ENCODE results near the gene ADK.
"Not testable (repeated sequence)": the region's sequence is repeated elsewhere in the genome, so short reads cannot be mapped to it uniquely, and the experiment has no call there.

Gene ADK

DNA sequence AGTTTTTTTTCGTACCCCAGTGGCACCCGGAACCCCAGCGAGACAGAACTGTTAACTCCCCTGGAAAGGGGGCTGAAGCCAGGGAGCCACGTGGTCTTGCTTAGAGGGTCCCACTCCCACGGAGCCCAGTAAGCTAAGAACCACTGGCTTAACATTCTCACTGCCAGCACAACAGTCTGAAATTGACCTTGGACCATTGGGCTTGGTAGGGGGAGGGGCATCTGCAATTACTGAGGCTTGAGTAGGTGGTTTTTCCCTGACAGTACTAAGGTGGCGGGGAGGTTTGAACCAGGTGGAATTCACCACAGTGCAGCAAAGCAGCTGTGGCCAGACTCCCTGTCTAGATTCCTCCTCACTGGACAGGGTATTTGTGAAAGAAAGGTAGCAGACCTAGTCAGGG, 196.5 kb downstream of the ADK start:
- no peak for DNase-seq

DNA sequence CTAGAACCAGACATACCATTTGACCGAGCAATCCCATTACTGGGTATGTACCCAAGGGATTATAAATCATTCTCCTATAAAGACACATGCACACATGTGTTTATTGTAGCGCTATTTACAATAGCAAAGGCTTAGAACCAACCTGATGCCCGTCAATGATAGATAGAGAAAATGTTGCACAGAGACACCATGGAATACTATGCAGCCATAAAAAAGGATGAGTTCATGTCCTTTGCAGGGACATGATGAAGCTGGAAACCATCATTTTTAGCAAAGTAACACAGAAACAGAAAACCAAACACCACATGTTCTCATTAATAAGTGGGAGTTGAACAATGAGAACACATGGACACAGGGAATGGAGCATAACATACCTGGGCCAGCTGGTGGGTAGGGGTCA, 202.0 kb downstream of the ADK start:
- DNase-seq = not testable (repeated sequence)

DNA sequence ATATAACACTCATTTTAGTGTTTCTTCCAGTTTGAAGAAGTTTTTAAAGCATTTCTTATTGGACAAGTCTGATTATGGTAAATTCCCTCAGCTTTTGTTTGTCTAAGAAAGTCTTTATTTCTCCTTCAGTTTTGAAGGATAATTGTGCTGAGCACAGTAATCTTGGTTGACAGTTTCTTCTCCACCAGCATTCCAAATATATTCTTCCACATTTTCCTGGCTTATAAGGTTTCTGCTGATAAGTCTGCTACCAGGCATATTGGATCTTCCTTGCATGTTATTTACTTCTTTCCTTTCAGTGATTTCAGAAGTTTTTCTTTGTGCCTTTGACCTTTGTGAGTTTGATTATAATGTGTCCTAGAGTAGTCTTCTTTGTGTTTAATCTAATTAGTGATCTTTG, 210.7 kb downstream of the ADK start:
- no peak for DNase-seq

DNA sequence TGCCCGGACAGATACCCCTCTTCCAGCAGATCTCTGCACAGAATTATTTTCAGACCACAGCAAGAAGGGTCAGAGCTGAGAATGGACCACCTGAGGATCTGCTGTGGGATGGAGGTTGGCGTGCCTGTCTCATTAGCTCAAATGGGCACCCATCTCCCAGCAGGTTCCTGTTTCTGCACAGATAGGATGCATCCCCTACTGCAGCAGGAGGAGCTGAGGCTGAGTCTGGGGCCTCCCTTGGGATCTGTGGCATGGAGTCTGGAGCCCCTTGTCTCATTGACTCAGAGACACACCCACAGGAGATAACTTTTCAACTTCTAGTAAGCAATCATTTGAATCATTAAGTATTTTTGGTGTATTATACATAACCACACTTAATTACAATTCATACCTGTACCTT, 212.7 kb downstream of the ADK start:
- no peak for DNase-seq

DNA sequence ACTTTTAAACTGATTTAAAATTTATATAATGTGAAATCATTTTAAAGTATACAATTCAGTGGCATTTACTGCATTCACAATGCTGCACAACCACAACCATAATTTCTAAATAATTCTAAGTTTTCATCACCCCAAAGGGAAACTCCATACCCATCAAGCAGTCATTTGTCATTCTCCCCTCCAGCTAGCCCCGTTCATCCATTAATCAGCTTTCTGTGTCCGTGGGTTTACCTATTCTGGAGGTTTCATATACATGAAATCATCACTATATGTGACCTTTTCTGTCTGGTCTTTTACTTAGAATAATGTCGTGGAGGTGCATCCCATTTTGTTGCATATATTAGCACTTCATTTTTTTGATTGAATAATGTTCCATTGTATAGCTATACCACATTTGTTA, 214.1 kb downstream of the ADK start:
- DNase-seq = no peak

DNA sequence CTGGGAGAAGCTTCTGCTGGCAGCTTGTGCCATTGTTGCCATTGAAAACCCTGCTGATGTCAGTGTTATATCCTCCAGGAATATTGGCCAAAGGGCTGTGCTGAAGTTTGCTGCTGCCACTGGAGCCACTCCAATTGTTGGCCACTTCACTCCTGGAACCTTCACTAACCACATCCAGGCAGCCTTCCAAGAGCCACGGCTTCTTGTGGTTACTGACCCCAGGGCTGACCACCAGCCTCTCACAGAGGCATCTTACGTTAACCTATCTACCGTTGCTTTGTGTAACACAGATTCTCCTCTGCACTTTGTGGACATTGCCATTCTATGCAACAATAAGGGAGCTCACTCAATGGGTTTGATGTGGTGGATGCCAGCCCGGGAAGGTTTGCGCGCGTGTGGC, 220.7 kb downstream of the ADK start:
- DNase-seq = no peak

DNA sequence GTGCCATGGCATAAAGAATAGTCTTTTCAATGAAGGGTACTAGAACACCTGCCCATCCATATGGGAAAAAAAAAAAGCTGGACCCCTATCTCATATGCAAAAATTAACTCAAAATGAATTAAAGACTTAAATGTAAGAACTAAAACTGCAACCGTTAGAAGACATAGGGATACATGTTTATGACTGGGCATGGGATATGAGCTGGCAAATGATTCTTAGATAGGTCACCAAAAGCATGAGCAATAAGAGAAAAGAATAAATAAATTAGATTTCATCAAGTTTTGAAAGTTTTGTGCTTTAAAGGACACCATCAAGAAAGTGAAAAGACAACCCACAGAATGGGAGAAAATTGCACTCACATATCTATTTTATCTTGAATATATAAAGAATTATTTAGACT, 222.0 kb downstream of the ADK start:
- DNase-seq = no peak

DNA sequence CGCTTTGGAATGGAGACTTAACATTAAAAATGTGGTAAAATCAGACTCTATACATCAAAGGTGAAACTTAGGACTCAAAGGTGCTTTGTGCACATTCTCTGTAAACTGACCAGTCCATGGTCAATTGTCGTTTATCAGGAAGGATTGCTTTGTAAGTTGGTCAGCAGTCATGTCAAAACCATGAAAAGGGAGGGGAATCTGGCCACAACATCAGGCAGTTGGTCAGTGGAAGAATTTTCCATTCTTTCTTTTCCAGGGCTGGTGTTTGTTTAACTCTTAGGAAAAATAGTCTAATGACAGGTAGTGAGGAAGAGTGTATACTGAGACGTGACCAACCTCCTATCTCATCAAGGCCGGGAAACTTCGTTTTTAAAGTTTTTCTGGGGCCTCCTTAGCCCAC, 226.5 kb downstream of the ADK start:
- DNase-seq = no peak

DNA sequence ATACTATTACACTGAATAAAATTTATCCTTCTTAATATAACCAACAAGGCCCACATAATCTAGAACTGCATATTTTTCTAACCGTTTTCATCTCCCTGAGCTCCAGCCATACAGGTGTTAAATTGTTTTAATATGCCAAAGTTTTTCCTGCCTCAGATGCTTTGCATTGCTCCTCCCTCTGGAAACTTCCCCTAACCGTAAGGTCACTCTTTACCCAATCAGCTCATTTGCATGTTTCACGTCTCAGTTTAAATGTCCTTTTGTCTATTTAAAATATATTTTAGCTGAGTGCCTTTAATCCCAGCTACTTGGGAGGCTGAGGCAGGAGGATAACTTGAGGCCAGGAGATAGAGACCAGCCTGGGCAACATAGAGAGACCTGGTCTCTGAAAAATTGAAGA, 228.5 kb downstream of the ADK start:
- no peak for DNase-seq

DNA sequence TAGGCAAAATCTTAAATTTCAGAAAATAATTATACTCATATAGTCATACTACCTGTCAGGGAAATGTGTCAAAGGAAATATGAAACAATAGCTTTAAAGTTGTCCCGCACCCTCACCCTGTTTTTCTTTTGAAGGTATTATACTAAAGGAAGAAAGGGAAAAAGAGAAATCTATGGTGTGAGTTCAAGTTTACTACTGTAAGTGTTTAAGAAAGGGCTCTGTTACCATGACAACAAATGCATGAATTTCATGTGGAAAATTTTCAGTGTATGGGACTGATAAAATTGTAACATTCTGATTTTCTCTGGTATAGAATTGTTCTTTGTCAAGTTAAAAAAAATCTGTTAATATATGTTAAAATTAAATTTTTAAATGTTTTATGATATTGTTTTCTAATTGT, 229.8 kb downstream of the ADK start:
- DNase-seq = no peak

DNA sequence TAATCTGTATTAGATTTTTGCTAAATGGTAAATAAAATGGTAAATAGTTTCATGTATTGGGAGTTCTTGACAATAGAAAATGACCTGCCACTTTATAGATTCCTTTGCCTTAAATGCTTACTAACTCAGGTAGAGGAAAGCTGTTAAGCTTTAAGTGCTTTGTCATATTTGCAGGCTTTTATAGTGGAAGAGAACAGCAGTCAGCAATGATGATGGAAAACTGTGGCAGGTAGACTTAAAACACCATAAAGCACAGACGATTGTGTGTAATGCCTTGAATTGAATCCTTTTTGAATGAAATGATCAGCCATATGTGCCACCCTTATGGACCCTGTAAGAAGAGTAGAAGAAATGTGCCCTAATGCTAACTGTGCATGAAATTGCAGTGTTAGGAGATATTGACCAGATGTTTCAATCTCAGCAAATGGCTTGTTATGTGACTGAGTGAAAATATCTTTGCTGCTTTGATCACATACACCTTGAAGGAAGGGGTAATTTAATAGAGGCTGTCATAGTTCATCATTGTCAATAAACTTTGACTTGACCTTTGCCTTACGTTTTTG, 230.4 kb downstream of the ADK start:
- no peak for DNase-seq

DNA sequence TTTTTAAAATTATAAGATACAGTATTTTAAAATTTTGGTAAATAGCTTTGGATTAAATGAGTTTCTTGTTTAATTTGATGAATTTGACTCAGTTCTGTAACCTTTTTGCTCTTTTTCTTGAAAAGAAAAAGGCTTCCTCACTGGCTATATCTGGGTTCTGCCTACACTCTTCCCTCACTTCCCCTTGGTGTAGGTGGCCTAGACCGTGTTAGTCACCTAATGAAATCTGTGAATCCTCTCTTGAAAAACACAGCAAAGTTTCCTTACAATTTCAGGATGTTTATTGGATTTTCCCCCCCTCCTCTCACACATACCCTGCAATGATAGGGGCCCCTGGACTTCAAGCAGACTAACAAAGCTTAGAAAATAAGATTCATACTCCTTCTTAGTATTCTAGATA, 231.6 kb downstream of the ADK start:
- no peak for DNase-seq

DNA sequence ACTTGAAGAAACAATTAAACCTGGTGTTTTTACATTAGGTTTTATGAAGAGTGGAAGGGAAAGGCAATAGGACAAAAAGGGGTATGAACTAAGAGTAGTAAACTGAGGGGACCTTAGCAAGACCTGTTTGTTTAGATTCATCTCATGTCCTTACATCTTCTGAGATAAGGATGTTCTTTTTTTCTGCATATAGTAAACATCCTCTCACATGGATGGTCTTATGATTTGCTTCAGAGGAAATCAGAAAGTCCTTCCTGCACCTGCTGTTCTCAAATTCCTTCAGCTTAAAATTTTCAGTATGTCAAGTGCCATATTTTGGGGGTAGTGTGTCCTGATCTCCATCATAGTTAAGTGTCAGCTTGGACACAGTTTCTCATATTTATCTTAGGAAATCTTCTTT, 232.6 kb downstream of the ADK start:
- DNase-seq = no peak

DNA sequence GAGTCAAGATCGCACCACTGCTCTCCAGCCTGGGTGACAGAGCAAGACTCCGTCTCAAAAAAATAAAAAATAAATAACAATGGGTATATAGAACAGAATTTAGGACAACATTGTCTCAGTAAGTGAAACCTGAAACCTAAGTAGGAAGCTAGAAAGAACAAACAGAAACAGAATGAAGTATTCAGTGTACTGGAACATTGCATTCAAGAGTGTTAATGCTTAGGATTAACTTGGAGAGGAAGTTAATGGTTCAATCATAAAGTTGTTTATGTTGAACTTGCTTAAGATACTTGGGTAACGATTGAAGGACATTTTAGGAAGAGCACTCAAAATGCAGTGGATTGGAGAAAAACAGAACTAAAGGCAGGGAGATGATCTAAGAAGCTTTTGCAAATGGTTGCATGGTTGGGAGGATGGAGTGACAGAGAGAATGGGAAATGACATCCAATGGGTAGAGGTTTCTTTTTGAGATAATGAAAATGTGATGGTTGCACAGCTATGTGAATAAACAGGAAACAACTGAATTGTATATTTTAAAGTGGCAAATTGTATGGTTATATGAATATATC, 233.7 kb downstream of the ADK start:
- DNase-seq = no peak

DNA sequence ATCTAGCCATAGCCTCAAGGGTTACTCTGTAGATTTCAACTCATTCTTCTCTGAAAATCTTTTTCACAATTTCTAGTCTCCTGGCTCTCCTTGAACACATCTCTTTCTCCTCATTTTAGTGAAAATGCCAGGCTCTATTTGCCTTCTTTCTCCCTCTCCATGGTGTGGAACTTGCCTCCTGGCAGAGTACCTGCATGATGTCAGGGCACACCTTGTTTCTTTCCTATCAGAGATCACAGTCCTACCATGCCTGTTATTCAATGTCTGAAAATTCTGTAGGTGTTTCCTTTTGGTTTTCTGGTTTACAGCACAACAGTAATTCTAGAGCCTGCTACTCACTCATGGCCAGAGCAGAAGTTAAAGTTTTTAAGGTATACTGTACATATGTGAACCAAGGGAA, 237.8 kb downstream of the ADK start:
- DNase-seq = no peak

DNA sequence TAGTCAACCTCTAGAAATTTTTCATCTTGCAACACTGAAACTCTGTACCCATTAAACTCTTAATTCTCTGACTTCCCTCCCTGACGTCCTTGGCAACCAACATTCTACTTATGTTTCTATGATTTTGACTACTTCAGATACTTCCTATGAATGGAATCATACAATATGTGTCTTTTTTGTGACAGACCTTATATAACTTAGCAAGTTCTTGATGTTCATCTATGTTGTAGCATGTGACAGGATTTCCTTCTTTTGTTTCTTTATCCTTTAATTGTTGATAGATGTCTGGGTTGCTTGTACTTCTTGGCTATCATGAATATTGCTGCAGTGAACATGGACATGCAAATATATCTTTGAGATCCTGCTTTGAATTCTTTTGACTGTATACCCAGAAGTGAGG, 240.8 kb downstream of the ADK start:
- DNase-seq = no peak

DNA sequence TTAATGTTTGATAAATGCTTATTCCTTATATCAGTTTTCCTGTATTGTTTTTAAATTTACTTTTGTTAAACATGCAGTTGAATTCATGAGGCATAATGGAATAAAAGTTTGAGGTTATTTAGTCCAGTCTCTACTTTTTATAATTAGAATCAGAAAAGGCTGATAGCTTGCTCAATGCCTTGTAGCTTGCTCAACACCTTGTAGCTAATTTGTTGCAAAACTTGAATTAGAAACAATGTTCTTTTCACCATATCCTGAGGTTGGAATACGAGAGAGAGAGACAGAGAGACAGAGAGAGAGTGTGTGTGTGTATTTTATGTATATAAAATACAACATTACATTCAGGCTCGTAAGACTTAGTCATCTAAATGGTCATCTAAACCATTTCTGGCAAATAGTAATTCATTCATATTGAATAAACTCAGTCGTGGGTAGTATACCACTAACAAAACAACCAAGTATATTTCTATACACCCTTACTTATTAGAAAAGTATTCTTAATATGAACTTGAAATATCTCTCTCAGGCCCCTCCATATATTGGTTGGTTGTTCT, 243.5 kb downstream of the ADK start:
- no peak for DNase-seq

DNA sequence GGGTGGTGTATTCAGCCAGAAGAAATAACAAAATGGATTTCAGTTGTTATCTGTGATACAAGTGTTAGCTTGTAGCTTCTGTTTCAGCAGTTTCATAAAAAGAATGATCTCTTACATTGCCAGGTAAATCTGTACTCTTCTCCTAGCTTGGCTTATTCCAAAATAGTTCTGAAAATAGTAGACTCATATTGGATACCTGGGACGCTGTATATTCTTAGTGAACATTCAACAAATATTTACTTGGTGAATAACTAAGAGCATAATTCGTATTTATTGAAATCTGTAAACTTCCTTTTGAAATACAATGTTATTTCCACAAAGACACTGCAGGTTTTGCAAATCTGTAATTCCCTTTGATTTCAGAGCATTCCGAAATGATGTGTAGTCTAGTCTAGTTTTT, 249.2 kb downstream of the ADK start:
- no peak for DNase-seq

DNA sequence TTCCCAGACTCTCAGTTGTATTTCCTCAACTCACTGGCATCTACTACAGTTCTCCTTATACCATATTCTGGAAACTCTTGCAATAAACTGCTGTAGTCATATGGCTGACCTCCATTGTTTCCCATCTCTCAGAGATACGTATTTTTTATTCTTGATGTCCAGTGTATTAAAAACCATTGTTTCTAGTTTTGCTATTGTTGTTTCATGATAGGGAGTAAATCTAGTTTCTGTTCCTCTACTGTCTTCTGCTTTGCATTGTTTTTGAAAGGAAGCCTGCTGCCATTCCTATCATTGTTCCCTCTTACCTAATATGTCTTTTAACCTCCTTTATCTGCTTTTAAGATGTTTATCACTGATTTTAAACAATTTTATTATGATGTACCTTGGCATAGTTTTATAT, 255.0 kb downstream of the ADK start:
- DNase-seq = no peak

DNA sequence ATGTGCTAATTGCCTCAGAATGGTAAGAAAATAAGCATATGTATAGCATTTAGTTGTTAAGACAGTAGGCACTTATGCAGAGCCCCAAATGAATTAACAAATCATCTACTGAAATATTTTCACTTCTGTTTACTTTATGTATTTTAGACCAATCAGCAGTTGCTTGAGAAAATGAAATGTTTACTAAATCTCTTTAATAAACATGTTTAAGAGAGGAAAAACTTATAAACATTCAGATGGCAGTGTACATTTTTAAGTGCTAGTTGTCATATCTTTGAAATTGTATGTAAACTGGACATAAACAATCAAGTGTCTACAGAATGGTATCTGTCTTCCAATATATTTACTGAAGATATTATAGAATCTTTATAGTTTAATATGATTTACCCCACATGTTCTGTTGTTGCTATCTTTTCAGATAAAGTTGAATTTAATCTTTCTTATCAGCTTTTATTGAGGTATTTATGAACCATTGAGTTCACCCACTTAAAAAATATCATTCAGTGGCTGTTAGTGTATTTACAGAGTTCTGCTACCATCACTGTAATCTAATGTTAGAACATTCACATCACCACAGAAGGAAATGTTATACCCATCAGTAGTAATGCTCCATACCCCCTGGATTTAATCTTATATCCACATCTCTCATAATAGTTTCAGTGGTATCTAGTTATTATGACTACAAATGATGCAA, 264.3 kb downstream of the ADK start:
- DNase-seq = no peak

DNA sequence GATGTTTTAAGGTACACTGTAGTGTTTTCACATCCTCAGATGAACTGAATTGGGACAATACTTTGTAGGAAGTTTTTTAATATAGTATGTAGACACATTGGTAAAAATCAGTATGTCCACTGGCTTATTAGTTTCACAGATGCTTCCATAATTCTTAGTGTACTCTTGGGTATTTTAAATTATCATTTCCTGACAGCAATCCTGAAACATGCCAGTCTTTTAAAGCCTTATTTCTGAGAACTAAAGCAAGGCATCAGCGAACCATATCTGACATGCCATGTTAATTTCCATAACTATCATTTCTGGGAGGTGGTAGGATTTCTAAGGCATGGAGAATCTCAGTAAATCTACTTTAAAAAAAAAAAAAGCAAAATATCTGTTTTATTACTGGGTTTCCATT, 266.4 kb downstream of the ADK start:
- no peak for DNase-seq

DNA sequence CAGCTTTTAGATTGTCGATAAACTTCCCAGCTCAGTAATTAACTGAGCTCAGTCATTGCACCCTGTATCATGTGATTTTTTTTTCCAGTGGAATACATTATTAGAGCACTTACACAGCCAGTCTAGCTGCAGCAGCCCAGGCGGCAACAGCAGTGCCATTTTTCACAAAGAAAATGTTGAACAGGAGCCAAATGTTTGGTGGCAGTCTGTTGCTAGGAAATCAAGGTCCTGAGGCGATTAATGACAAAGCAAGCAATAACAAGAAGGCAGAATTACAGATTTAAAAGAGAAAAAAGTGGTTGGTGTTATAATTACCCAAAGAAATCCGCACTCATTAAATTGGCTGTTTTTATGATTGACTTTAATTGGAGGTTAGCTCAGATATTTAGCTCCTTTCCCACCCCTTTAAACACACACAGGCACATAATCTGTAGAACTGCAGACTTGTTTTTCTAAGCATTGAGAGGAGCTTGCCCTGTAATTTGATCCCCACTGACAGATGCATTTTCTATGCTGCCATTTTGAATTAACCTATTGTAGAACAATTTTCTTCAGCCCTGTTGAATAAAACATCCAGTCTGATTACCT, 267.4 kb downstream of the ADK start:
- DNase-seq = peak; percentile 58

DNA sequence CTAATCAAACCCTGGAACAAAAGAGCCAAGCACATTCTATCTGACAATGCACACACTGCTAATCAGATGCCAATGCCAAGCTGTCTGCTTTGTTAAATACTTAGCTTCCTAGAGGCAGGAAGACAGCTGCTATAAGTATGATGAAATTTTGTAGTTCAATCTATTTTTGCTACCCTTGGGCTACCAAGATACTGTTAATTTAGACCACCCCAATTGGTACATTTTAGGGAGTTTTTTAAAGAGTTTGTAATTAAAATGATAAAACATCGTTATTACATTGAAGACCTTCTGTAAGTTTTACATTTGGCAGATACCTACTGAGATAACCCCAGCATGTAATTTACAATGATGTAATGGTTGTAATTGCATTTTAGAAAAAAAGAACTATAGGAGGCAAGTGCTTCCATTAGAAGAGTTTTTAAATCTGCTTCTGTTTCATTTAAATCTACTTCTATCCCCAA, 268.5 kb downstream of the ADK start:
- no peak for DNase-seq

DNA sequence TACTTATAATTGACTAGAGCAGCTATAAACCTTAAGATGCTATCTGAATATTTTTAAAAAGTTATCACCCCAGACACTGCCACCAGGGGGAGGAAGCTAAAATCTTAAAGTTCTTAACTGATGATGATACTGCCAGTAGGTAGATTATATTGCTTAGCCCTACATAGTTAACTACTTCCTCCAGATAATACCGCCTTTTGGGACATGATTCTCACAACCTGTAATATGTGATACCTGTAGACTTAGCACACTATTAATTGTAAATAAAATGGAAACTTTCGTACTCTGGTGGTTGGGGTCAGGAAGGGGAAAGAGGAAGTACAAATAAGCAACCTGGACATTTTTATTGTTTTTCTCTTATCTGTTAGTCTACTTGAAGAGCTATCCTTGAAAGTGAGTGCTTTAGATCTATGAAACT, 268.9 kb downstream of the ADK start:
- DNase-seq = no peak

Data from right kidney (tissue), 1 donor.